ENCODE data around the gene COLEC12.

The COLEC12 gene

DNA sequence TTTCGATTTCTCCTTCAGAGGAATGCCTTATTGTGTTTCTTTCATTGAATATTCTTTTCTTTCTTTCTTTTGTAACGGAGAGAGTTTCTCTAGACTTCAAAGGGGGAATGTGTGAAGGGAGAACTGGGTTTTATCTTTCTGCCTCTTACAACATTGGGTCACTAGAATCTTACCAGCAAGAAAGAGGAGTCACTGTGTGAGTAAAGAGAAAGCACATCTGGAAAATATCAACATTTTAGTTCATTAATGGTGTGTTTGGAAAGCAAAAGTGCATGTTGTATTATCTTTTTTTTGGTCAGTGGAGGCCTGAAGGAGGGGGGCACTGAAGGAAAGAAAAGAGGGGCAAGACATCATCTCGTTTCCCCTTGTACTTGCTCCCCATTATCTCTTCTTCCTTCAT, 146.0 kb downstream of the COLEC12 start:
- DNase-seq = no peak

DNA sequence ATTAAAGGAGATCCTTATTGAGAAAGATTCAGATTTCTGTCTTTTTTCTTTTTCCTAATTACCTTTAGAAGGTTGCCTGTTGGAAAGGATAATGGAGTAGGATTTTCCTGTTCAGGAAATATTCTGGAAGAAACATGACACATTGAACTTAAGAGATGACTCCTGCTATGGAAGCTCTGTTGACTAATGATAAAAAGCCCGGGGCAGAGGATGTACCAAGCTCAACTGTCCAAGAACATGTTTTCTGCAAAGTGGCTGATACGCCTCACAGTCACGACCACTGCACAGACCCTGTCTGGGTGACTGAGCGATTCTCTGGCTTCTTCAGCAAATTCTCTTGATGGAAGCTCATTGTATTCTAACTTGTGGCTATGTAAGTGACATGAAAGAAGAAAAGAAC, 146.5 kb downstream of the COLEC12 start:
- no peak for DNase-seq

GRCh38 chr18:352438-352837, 148.1 kb downstream of the COLEC12 start:
- DNase-seq = no peak

DNA sequence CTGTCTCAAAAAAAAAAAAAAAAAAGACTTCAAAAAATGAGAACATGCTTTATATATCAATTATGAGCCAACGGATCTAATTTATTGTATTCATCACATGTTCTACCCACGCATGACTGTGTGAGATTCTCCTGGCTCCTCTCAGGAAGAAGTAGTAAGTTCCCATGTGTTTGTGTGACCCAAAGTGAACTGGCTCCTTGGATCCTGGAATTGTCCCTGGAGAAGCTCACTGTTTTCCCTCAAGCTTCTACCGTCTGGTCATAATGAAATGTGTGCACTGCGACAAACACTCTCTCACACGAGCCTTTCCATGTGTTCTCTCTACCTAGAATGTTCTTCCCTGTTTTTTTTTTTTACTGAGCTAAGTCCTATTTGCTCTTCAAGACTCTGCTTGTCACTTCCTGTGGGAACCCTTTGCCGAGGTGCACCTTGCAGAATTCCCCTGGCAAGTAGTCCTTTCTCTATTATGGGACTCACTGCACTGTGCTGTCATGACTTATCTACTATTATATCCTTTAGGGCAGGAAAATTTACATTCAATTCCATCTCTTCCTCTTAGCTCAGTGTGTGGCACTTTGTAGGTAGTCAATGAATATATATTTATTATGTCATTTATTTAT, 149.4 kb downstream of the COLEC12 start:
- DNase-seq = no peak

DNA sequence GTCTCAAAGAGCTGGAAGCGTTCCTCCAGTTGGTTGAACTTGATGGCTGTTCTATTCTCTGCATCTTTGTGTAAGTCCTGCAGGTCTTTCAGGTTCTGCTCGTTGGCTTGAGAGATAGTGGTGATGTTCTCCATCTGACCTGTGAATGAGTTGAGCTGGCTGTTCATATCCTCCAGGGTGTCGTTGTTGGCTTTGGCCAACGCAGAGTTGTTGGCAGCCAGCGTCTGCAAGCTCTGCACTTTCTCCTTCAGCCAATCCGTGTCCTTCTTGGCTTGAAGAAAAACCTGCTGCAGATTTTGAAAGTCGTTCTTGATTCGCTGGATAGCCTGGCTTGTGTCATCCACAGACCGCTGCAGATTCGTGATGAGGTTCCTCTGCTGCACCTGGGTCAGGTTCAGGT, 153.9 kb downstream of the COLEC12 start:
- DNase-seq = no peak

DNA sequence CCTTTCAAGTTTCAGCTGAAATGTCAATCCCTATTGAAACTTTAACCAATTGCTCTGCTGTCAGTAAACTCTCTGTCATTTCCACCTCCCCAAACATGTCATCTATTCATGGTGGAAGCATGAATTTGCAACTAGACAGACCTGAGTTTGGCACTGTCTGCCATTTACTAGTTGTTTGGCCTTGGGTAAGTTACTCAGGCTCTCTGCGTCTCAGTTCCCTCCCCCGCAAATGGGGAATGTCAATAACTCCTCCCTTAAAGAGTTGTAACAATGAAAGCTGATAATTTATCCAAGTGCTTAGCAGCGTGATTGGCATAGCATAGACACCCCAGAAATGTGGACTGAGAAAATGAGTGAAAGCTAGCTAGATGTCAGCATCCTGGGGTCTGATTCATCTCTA, 159.4 kb downstream of the COLEC12 start:
- no peak for DNase-seq

- no peak for DNase-seq
Observed at GRCh38 chr18:340044-340443, 160.5 kb downstream of the COLEC12 start.

DNA sequence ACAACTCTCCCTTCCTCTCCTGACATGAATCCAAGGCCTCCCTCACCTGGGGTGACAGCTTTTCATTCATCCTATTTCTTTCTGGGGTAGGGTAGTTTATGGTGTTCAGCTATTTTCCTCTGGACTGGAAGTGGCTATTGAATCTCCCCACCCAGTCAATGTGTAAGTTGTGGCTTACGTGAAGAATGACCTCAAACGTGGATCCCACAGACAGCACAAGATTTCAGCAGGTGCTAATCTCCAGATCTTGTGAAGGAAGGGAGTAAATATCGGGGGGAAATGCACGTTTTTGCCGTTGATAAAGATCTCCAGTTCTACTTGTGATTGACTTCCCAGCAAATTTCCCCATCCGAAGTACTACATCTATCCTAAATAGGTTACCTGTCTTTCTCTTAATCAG, 161.3 kb downstream of the COLEC12 start:
- DNase-seq = no peak

GRCh38 chr18:336713-337112, 163.8 kb downstream of the COLEC12 start:
- DNase-seq = no peak

- no peak for DNase-seq
Observed at GRCh38 chr18:335733-336132, 164.8 kb downstream of the COLEC12 start.

- DNase-seq = no peak
Observed at GRCh38 chr18:334575-335132, 165.8 kb downstream of the COLEC12 start.

DNA sequence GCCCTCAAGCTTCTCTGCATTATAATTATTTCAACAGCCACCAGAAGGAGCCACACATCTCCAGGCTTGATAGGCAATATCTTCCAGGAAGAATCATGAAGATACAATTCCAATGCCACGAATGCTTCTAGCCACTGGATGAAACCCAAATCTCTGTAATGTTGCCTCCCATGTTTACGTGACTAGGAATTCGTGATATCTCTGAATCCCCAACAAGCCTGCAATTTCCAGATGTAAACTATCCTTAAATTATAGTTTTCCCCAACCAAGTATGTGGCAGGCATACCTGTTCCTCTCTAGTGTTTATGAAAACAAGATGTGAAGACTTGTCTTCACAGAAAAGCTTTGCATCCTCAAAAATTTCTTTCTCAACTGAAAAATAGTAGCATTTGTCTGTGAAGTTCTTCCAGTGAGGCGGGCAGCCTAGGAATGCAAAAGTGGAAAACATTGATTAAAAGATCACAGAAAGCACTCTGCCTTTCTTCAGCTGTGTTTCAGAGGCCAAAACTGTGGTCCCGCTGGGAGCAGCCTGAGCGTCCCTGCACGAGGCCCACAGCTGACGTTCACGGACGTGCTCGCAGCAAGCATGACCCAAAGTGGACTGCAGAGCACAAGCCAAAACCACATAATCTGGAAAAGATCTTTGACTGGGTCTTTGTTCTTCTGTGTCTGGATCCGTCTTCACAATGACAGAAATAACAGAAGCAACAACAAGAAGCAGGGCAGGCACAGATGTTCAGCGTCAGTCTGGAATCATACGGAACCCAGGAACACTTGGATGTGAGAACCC, 167.6 kb downstream of the COLEC12 start:
- DNase-seq = no peak

DNA sequence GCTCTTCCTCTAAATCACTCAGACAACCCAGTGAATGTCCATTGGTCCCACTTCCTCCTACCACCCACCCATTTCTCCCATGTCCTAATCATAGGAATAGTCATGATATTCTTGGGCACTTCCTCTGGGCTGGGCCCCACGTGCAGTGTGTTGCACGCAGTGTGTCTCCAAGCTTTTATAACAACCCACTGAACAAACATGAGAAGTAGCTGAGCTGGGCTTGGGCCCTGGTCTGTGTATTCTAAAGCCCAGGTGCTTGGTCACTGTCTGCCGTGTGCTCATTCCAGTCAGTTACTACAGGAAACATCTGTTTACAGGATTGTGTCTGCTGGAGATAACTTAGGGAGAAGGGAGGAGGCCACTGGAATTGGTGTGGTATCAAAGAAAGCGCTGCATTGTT, 168.5 kb downstream of the COLEC12 start:
- DNase-seq = no peak

DNA sequence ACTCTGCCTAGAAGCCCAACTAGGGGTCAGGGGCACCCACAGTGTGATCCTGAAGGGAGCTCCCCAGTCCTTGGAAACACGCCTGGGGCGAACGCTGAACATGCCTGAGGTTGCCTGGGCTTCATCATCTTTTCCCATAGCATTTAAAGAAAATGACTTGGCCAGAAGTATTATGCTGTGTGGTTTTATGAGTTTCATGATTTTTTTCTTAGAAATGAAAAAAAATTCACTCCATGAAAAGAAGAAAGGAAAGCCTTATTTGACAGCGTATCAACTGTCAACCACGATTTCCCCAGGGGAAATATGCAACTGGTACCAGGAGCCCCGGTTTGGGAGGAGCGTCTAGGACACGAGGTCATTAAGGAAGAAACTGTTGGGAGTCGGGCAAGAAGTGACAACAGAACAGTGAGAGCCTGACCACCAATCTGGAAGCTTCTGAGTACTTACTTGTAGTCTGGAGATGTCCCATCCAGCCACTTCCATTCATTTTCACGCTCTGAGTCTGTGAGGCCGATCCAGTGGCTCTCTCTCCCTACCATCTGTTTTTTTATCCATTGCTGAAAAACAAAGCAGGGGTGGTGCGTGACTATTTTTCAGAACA, 169.2 kb downstream of the COLEC12 start:
- DNase-seq = no peak

GRCh38 chr18:328928-329327, 171.6 kb downstream of the COLEC12 start:
- DNase-seq = no peak

DNA sequence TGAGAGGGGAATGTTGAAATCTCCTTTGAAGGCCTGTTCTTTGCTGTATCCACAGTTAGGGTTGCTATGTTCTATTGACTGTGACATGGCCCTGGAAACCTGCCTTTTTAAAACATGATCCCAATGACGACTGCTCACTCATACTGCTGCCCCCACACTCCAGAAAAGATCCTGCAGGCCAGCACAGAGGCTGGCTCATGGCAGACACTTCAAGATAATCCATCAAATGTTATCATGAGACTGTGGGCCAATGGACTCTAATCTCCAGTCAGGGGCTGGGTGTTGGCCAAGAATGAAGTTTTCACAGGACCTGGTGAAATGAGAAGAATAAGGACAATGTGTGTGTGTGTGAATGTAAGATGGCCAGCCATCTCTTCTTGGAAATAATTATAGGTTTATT, 173.7 kb downstream of the COLEC12 start:
- DNase-seq = no peak

GRCh38 chr18:323253-323622, 177.3 kb downstream of the COLEC12 start:
- DNase-seq = no peak

- DNase-seq = no peak
Observed at GRCh38 chr18:321865-322467, 178.5 kb downstream of the COLEC12 start.

- DNase-seq = no peak
Observed at GRCh38 chr18:320155-320554, 180.3 kb downstream of the COLEC12 start.

- DNase-seq = no peak
Observed at GRCh38 chr18:319720-320119, 180.8 kb downstream of the COLEC12 start.

- no peak for DNase-seq
Observed at GRCh38 chr18:318791-319291, 181.7 kb downstream of the COLEC12 start.

DNA sequence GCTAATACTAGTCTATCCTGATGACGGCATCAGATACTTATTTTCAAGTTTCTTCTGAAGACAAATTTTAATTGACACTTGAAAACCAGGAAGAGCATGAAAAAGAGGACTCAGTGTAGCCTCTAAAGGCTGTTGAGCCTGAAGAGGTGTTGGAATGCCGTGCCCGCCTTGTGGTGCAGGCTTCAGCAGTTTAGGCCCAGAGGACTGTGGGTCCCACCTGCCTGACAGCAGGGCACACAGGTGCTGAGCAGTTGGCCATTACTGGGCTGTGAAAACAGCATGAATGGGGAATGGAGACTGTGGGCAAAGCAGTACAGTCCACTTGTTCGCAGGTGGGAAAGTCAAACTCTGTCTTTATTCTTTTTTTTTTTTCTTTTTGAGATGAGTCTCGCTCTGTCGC, 182.9 kb downstream of the COLEC12 start:
- no peak for DNase-seq

DNA sequence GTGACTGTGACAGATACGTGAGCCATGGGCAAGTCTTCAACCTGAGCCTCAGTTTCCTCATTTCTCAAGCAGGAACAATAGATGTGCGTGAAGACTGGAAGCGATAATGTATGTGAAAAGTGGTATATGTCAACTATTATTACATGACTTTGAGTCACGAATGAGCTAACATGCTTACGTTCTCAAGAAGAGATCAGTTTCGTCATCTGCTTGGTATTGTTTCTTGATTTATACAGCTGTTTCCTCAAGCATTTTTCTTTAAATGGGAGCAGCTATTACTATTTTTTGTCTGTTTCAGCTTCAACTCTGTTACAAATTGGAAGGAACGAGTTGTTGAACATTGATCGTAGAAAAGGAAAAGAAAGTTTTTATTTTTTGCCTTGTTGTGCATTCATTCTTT, 184.1 kb downstream of the COLEC12 start:
- no peak for DNase-seq

Measured in T-helper 9 cell (primary cell).